NCI-H2081 treated with DMSO at 0.1 percent for 48 hours (cell line): Measurements from ENCODE around the gene IQCF5.
"Not testable (repeated sequence)": the region's sequence is repeated elsewhere in the genome, so short reads cannot be mapped to it uniquely, and the experiment has no call there.

Experiments used
- DNase-seq: peaks from one replicate; lab custom pipeline; 2025; lab: John Stamatoyannopoulos, UW

IQCF5 gene

DNA sequence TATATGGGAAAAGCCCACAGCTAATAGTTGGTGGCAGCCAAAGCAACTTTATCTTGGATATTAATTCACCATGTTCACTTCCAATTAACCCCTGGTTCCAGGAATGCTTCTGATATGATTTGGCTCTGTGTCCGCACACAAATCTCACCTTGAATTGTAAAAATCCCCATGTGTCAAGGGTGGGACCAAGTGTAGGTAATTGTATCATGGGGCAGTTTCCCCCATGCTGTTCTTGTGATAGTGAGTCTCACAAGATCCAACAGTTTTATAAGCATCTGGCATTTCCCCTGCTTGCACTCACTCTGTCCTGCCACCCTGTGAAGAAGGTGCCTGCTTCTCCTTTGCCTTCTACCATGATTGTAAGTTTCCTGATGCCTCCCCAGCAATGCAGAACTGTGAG, 6.5 kb downstream of the IQCF5 start:
- not testable (repeated sequence) for DNase-seq

DNA sequence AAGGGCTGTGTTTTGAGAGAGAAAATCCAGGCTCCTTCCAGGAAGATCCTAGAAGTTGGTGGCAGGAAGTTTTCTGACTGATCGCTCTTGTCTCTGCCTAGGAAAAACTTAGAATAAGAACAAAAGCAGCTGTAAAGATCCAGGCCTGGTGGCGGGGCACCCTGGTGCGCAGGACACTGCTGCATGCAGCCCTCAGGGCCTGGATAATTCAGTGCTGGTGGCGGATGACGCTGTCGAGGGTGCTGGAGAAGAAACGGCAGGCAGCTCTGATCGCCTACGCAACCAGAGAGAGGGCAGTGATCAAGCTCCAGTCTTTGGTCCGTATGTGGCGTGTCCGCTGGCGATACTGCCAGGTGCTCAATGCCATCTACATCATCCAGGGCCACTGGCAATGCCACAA, 12.5 kb downstream of the IQCF5 start:
- DNase-seq: no peak

DNA sequence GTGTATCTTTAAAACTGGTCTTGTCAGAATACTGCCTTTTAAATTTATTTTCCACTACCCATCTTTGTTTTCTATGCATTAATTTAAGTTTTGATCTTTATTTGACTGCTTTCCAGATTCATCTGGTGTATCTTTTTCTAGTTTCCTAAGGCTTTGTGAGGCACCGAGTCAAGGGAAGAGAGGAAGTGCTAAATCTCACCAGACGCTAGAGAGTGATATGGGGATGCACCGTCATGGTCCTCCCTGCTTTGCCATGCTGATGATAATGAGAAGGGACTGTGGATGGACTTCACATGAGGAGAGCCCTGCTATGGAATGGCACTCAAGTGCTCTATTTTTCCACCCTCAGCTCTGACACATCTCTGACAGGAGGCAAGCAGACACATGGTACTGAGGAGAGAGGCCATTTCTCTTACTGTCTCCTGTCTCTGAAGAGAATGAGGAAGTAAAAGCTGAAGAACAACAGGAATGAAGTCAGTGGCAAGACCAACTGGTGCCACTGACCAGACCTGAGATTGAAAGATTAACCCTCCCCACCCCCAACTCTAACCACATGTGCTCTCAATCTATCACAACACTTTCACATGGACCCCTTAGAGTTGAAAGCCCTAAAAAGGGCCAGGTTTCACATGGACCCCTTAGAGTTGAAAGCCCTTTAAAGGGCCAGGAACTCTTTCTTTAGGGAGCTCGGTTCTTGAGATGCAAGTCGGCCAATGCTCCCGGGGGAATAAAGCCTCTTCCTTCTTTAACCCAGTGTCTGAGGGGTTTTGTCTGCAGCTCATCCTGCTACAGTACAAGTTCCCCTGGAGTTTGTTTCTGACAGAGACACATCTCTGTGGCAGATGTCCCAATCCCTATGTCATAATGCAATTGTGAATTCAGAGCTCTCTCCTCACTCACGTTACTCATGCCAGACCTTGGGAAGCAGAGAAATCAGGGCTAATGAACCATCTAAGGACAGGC, 14.4 kb downstream of the IQCF5 start, which contains the start of gene IQCF2:
IQCF2 (plus strand) TSS at position 913 of the 963 bp plus-strand sequence. CDS start 52 bp downstream, outside the sequence.
- DNase-seq: no peak

DNA sequence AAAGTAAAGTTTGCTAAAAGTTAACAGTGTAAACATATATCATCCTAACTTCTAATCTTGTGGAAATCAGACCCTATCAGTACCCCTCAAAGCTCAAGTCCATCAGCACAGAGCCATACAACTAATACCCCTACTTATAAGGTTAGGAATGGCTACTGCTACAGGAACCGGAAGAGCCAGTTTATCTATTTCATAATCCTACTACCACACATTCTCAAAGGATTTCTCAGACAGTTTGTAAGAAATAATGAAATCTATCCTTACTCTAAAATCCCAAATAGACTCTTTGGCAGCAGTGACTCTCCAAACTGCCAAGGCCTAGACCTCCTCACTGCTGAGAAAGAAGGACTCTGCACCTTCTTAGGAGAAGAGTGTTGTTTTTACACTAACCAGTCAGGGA, 20.0 kb downstream of the IQCF5 start:
- DNase-seq: not testable (repeated sequence)

DNA sequence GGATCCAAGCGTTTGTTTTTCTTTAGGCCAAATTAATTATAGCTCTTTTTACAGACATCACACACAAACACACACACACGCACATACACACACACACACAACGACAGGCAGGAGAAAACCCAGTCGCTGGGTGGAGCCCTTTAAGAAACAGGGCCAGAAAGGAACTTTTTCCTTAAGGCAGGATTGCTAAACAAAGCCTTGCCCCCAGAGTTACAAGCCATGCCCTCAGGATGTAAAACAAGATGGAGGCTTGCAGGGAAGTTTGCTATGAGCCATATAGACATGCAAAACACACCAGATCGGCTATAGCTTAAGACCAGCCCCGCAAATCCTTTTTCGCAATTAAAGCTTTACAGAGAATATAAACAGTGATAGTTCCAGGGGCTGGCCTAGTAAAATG, 30.3 kb downstream of the IQCF5 start:
- no peak for DNase-seq

DNA sequence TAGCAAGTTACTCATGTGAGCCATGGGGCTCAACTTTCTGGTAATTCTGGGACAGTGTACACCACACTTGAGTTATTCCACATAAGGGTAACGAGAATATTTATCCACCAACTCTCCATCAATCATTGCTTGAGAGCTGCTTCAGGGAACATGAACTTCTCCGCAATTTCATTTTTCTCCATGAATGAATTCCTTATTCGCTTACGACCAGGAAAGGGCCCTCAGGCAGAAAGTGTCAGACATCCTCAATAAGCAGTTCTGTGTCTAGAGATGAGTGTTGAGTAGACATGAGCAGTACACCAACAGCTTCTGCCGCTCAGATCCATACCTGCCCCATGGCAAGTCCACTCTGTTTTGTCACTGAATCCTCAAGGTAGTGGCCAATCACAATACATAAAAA, 38.8 kb downstream of the IQCF5 start:
- DNase-seq: no peak

DNA sequence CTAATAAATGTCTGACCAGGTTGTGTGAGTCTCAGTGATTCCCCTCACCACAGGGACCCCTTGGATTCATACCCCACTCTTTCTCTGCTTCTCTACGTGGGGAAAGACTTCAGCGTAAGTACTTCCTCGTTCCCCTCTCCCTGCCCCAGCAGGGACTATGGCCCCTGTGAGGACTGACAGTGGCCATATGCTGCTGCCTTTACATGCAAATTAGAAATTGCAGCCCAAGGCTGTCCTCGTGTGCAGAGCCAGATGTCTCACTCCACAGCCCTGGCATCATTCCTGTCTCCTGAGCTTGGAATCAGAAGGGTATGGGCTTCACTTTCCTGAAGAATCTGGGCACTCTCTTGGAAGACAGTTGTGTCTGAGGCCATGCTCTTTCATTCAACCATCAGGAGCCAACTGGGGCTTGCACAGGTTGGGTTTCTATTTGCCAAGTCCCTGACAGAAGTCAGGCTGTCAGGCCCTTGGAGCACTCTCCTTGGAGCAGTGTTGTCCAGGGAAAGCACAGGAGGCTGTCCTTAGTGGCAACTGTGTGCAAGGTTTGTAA, 44.5 kb downstream of the IQCF5 start:
- no peak for DNase-seq

DNA sequence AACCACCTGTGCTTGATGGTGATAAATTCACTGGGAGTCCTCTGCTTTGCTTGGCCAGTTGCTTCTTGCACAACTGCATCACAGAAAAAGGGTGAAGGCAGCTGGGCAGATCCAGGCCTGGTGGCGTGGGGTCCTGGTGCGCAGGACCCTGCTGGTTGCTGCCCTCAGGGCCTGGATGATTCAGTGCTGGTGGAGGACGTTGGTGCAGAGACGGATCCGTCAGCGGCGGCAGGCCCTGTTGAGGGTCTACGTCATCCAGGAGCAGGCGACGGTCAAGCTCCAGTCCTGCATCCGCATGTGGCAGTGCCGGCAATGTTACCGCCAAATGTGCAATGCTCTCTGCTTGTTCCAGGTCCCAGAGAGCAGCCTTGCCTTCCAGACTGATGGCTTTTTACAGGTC, 45.1 kb downstream of the IQCF5 start:
- no peak for DNase-seq

DNA sequence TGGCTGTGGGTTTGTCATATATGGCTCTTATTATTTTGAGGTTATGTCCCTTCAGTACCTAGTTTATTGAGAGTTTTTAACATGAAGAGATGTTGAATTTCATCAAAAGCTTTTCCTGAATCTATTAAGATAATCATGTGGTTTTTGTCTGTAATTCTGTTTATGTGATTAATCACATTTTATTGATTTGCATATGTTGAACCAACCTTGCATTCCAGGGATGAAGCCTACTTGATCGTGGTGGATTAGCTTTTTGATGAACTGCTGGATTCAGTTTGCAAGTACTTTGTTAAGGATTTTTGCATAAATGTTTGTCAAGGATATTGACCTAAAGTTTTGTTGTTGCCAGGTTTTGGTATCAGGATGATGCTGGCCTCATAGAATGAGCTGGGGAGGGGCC, 47.1 kb downstream of the IQCF5 start:
- no peak for DNase-seq
